CD4-positive, alpha-beta T cell treated with Interleukin-4 for 4 hours (primary cell): Measurements from ENCODE around the gene LCMT2.
"Not testable (repeated sequence)": the region's sequence is repeated elsewhere in the genome, so short reads cannot be mapped to it uniquely, and the experiment has no call there.

Experiments
- DNase-seq: peaks from one replicate; pipeline ENCODE4 v3.0.0-alpha.2; 2020

The LCMT2 gene

GRCh38 chr15:43316016-43316970 lies 14.1 kb downstream of the LCMT2 start:
- DNase-seq = no peak

DNA sequence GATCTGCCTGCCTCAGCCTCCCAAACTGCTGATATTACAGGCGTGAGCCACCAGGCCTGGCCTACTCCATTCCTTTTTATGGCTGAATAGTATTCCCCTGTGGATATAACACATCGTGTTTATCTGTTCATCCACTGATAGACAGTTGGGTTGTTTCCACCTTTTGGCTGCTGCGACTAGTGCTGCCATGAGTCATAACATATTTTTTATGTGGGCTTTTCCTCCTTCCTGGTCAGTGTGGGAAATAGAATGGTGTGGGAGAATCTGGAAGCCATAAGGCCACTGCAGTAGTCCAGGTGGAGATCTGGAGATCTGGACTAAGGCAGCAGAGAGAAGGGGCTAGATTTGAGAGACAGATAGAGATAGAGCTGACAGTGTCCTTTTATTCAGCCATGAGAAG lies 16.2 kb downstream of the LCMT2 start:
- DNase-seq = no peak

DNA sequence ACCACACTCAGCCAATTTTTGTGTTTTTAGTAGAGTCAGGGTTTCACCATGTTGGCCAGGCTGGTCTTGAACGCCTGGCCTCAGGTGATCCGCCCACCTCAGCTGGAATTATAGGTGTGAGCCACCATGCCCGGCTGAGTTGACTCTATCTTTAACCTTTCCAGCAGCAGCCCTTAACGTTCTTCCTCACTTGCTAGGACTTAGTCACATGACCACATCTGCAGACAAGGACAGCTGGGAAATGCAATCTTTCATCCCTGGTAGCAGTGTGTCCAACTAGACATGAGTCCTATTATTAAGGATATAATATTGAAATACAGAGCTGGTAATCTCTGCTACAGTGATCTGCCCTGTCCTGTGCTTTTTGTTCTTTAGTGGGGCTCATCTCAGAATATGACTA lies 18.0 kb downstream of the LCMT2 start:
- DNase-seq = no peak

DNA sequence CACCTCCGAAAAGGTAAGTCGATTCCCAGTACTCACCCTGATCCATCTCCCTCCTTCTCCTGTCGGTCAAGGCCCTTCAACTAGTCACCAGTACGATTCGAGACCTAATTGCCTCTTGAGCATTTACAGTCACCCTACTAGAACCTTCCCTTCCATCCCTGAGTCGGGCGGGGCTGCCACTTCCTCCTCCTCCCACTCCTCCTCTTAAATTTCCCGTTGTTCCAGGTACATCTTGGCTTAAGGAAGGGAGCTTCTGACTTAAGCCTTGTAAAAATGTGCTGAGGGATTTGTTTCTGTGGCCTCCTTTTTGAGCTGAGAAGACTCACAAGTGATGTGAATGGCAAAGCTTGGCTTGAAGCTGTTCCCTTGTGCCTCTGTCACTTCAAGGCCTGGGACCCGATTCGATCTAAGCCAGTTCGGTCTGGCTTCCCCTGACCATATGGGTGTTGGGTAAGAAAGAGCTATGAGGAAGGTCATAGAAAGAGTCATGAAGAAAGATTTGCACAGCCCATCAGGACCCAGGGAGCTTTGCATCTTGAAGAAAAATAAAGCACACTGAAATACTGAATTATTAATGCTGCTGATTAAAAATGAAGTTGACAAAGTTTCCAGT lies 28.1 kb downstream of the LCMT2 start, which contains the start of gene TGM7:
TSS of gene TGM7 (minus strand) at position 51 of the 613 bp plus-strand sequence.
- DNase-seq = no peak

DNA sequence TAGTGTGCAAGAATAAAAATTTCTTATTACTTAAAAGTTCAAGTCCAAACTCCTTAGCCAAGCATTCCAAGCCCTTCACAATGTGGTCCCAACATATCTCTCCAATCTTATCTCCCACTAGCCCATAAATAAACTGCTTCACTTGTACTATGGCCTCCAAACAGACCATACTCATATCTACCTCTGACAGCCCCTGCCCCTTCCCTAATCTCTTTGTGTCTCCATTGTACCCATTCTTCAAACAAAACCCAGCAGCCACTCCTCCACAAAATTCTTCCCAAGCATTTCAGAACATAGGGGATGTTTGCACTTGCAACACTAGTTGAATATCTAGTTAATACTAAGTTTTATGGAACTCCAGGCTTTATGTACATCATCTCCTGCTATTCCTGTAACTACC lies 30.5 kb downstream of the LCMT2 start:
- no peak for DNase-seq

- DNase-seq = no peak
These were observed 31.0 kb downstream of the LCMT2 start for GRCh38 chr15:43299411-43299810.

DNA sequence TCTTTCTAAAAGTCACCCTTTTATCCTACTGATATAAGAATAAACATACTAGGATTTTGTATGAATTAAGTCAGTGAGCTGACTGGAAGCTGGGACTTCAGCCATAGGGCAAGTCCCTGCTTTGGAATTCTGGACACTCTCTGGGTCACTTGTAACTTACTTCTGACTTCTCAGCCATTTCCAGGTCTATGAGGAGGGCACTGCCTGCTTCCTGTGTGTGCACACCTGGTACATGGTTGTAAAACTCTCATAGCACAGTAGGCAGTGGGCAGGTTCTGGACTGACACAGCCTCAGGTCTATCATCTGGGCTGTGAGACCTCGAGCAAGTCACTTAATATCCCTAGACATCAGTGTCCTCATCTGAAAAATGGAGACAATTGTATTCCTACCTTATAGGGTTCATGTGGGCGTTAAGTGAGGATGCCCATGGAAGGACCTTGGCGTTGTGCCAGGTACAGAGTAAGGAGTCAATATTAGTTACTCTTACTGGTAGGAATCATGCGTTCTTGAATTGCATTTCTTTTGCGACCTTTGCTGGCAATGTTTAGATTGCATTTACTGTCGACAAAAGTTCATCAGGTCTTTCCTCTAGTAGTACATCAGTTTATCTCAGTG lies 36.2 kb downstream of the LCMT2 start:
- no peak for DNase-seq

DNA sequence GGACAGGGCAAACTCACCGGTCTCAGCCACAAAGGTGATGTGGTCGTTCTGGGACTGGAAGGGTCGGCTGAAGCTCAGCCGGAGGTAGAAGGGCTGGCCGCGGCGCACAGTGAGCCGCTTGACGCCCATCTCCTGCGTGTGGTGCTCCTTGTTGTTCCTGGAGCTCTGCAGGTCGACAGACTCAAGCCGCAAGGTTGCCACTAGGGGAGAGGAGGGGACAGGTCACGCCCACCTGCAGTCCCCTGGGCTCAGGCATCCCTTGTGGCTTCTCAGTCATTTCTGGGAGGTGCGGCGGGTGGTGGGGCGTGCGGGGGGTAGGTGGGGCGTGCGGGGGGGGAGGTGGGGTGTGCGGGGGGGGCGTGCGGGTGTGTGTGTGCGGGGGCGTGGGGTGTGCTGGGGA lies 36.9 kb downstream of the LCMT2 start:
- DNase-seq = no peak

- no peak for DNase-seq
These were observed 37.8 kb downstream of the LCMT2 start for GRCh38 chr15:43292375-43293078.

- DNase-seq = not testable (repeated sequence)
These were observed 40.7 kb downstream of the LCMT2 start for GRCh38 chr15:43289656-43290055.

DNA sequence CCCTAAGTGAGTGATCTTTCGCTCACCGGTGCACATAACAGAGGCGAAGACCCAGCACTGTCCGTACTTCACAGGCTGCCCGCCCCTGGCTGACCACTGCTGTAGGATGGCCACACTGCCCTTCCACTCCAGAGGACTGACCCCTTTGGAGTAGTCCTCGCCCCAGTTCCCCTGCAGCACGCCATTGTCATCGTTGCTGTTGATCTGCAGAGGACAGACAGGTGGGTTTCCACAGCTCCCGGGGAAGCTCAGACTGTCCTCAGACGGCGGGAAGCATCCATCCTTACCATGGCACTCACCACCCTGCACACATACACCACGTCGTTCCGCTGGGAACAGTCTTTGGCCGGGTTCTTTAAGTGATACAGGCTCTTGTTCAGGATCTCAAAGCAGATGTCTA lies 43.1 kb downstream of the LCMT2 start:
- DNase-seq = no peak

GRCh38 chr15:43286074-43286473 lies 44.3 kb downstream of the LCMT2 start:
- no peak for DNase-seq

GRCh38 chr15:43285609-43286037 lies 44.8 kb downstream of the LCMT2 start:
- peak; percentile 66 for DNase-seq

GRCh38 chr15:43283526-43283925 lies 46.8 kb downstream of the LCMT2 start:
- DNase-seq = no peak

DNA sequence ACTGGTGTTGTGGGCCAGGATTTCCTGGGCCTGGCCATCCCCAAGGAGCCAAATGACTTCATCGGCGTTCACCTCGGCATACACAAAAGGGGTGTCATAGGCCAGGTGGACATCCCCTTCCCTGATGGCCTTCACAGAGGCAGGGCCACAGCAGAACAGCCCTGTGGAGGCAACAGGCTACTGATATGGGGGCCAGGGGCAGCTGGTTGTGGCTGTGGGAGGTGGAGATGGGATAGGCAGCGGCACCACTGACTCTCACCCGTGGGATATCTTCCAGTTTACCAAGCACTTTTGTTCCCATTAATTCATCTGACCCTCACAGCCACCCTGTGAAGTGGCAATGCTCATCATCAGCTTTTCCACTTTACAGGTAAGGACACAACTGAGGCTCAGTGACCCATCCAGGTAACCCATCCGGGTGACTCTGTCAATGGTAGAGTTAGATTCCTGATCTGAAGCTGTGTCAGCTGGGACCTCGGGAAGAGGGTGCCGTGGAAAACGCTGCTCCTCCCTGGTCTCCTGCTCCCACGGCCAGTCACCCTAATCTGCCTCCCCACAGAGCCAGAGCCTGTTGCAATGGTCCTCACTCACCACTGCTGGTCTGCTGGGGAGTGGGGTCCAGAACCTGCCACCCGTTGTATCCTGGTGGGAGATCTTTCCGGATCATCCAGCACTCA lies 48.3 kb downstream of the LCMT2 start:
- DNase-seq = no peak

DNA sequence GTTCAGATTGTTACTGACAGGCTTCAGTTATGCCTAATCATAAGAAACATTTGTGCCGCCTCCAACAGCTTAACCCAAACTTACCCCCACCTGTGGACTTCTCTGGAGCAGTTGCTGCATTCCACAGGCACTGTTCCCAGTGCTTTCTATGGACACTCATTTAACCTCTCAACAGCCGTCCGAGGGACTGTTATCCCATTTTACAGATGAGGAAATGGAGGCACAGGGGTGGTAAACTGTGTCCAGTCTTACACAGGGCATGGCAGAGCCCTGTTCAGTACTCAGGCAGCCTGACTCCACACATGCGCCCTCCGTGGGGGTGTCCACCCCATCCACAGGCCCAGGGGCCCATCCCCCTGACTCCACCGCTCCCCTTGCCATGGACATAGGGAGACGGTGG lies 49.4 kb downstream of the LCMT2 start:
- DNase-seq = no peak

GRCh38 chr15:43279496-43279895 lies 50.9 kb downstream of the LCMT2 start:
- DNase-seq = no peak

GRCh38 chr15:43278869-43279268 lies 51.5 kb downstream of the LCMT2 start:
- no peak for DNase-seq

GRCh38 chr15:43277901-43278300 lies 52.5 kb downstream of the LCMT2 start:
- DNase-seq = no peak

DNA sequence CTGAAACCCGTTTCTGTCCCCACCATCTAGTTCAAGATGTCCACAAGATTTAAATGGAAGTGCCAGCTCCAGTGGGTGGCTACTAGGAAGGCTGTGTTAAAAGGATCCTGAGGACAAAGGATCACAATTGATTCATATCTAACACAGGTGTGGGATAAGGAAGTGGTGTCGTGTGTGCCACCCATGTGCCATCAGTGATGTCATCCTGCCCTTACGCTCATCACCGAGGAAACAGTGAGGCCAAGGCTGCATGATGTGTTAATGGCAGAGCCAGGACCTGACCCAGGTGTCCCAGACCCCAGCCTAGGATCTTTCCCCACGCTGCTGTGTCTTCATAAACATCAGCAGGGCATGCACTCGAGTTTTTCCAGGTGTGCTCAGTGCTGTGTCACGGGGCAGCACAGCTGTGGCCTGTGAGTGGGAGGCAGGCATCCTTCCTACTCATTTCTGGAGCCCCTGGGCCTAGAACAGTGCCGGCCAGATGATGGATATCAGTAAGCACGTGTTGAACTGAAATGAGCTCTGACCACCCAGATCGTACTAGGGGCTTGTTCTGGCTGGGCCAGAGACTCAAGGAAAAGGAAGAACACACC lies 53.0 kb downstream of the LCMT2 start:
- DNase-seq = no peak

GRCh38 chr15:43276563-43277200 lies 53.7 kb downstream of the LCMT2 start:
- no peak for DNase-seq
